ENCODE results near the gene NDUFV1. TPM values are rescaled to one million over a fixed set of nuclear protein-coding genes. Genes with fewer than 3 reads are reported as not detected.

NDUFV1 gene
- total RNA-seq, 1 donor from 2014 or later = 191 TPM

DNA sequence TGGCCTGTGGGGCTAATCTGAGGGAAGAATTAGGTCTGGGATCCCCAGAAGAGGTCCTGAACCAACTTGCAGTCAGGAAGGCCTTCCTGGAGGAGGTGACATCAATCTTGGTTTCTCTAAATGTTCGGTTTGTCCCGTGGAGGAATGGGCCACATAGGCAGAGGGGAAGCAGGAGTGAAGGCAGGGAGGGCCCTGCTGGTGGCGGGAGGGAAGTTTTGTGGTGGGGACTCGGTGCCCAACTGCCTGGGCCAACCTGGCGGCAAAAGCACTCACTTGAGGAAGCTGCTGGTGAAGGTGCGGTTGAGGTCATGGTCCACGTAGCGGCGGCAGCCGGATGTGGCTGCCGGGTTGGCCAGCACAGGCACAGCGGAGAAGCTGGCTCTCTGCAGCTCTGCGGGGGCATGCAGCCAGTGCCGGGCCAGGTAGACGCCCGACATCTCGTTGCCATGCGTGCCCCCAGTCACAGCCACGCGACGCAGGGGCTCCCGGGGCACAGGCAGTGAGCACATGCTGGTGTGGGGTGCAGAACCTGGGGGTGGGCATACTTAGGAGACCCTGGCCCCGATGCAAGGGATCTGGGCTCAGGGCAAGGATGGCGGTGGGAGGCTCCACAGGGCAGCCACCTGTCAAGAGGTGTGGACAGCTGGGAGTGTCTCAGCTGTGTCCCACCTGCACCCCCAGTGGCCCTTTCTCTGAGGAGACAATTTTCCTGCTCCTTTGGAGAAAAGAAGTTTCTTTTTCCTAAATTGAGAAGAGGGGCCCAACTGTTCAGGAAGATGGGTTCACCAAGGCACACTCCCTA lies 40.0 kb downstream of the NDUFV1 start:
- TF ChIP-seq, protein P1, sequence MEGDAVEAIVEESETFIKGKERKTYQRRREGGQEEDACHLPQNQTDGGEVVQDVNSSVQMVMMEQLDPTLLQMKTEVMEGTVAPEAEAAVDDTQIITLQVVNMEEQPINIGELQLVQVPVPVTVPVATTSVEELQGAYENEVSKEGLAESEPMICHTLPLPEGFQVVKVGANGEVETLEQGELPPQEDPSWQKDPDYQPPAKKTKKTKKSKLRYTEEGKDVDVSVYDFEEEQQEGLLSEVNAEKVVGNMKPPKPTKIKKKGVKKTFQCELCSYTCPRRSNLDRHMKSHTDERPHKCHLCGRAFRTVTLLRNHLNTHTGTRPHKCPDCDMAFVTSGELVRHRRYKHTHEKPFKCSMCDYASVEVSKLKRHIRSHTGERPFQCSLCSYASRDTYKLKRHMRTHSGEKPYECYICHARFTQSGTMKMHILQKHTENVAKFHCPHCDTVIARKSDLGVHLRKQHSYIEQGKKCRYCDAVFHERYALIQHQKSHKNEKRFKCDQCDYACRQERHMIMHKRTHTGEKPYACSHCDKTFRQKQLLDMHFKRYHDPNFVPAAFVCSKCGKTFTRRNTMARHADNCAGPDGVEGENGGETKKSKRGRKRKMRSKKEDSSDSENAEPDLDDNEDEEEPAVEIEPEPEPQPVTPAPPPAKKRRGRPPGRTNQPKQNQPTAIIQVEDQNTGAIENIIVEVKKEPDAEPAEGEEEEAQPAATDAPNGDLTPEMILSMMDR (conservative IDR thresholded peaks at IDR 0.05) = no peak
- peaks cover 4% of the 10 kb centered on the region for H3K4me1 Mint-ChIP-seq
- H3K27me3 Mint-ChIP-seq (ENCODE audit: low read depth) = no peaks in the 10 kb centered on the region
- H3K4me3 Mint-ChIP-seq = no peak overlapping the region
- no peak for DNase-seq (ENCODE audit: low read depth, low spot score)
- H3K36me3 Mint-ChIP-seq (ENCODE audit: low read depth) = no peaks in the 10 kb centered on the region
- no peak overlapping the region for H3K27ac Mint-ChIP-seq (ENCODE audit: unreplicated experiment)
- H3K9me3 Mint-ChIP-seq = no peaks in the 10 kb centered on the region

DNA sequence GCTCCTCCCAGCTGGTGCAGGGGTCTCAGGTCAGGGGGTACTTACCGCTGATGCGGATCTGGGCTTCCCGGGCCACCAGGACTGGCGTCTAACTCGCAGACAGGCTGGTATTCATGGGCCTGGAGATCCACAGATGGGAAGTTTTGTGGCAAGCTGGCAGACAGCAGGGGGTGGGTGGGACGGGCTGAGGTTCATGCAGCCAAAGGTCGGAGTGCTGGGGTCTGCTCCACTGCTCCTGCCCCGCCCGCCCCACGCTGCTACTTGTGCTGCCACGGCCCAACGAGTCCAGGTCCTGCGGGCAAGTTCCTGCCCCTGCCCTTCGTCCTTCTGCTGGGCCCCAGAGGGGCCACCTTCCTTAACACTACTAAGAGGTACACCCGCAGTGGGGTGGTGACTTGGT lies 40.7 kb downstream of the NDUFV1 start:
- no peak for DNase-seq (ENCODE audit: low read depth, low spot score)
- peaks cover 9% of the 10 kb centered on the region for H3K4me1 Mint-ChIP-seq
- H3K9me3 Mint-ChIP-seq = no peaks in the 10 kb centered on the region
- H3K36me3 Mint-ChIP-seq (ENCODE audit: low read depth) = peaks cover 1% of the 10 kb centered on the region
- H3K27ac Mint-ChIP-seq (ENCODE audit: unreplicated experiment) = no peak overlapping the region
- TF ChIP-seq, protein P1 (conservative IDR thresholded peaks at IDR 0.05) = no peak
- no peaks in the 10 kb centered on the region for H3K27me3 Mint-ChIP-seq (ENCODE audit: low read depth)
- H3K4me3 Mint-ChIP-seq = no peak overlapping the region

DNA sequence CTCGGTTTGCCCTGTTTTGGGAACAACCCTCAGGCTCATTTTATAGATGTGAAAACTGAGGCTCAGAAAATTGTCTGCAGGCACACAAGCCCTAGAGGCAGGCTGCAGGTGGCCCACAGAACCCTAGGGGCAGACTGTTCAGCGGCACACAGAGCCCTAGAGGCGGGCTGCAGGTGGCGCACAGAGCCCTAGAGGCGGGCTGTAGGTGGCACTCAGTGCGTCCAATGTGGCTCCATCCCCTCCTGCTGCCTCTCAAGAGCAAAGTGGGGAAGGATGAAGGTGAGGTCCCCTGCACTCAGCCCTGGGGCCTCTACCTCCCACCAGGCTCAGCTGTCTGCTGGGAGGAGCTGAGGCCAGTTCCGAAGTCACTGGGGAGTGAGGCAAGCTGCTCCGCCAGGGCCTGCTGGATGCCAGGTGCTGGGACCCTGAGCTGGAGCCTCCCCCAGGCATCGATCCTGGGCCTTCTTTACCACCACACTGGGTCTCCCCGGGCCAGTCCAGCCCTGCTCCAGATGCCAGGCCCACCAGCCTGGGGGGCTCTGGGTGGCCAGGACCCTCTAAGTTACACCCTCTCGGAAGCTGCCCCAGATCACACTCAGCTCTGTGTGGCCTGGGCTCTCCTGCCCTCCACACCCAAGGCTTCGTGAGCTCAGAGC lies 41.5 kb downstream of the NDUFV1 start:
- H3K4me3 Mint-ChIP-seq = no peak overlapping the region
- DNase-seq (ENCODE audit: low read depth, low spot score) = no peak
- no peak overlapping the region for H3K27ac Mint-ChIP-seq (ENCODE audit: unreplicated experiment)
- TF ChIP-seq, protein P1 (conservative IDR thresholded peaks at IDR 0.05) = peak; percentile 40
- H3K27me3 Mint-ChIP-seq (ENCODE audit: low read depth) = no peaks in the 10 kb centered on the region
- H3K9me3 Mint-ChIP-seq = no peaks in the 10 kb centered on the region
- H3K36me3 Mint-ChIP-seq (ENCODE audit: low read depth) = peaks cover 4% of the 10 kb centered on the region
- peaks cover 14% of the 10 kb centered on the region for H3K4me1 Mint-ChIP-seq

DNA sequence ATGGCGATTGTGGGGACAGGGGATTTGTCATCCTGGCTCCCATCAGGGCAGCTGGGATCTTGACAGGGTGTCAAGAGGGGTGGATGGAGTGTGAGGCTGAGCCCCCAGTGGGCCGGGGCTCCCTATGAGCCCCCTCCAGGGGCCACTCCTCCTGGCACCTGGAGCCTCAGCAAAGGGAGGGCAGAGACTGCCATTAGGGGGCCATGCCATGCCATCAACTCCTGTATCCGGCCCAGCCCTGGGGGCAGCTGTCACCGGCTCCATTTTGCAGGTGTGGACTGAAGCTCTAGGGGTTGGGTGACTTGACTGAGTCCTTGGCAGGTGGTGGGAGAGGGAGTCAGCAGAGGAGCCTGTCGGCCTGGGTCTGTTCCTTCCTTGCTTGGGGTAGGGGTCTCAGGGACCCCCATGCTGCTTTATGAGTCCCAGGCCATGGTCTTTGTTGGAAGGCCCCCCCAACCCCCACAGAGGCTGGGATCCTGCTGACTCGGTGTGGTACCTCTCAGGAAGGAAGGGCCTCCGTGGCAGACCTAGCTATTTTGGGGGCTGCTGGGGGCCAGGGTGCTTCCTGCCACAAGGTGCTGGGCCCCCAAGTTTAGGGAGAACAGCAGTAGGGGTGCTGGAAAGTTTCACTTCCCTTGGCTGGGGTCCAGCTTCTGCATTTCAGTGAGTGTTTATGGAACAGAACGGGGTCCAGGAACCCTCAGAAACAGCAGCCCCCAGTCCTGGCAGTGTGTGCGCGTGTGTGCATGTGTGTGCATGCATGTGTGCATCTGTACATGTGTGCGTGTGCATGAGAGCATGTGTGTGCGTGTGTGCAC lies 42.3 kb downstream of the NDUFV1 start:
- no peak overlapping the region for H3K4me3 Mint-ChIP-seq
- no peak for DNase-seq (ENCODE audit: low read depth, low spot score)
- no peaks in the 10 kb centered on the region for H3K27me3 Mint-ChIP-seq (ENCODE audit: low read depth)
- H3K4me1 Mint-ChIP-seq = peaks cover 14% of the 10 kb centered on the region
- H3K27ac Mint-ChIP-seq (ENCODE audit: unreplicated experiment) = no peak overlapping the region
- H3K36me3 Mint-ChIP-seq (ENCODE audit: low read depth) = peaks cover 4% of the 10 kb centered on the region
- no peaks in the 10 kb centered on the region for H3K9me3 Mint-ChIP-seq
- TF ChIP-seq, protein P1 (conservative IDR thresholded peaks at IDR 0.05) = no peak

DNA sequence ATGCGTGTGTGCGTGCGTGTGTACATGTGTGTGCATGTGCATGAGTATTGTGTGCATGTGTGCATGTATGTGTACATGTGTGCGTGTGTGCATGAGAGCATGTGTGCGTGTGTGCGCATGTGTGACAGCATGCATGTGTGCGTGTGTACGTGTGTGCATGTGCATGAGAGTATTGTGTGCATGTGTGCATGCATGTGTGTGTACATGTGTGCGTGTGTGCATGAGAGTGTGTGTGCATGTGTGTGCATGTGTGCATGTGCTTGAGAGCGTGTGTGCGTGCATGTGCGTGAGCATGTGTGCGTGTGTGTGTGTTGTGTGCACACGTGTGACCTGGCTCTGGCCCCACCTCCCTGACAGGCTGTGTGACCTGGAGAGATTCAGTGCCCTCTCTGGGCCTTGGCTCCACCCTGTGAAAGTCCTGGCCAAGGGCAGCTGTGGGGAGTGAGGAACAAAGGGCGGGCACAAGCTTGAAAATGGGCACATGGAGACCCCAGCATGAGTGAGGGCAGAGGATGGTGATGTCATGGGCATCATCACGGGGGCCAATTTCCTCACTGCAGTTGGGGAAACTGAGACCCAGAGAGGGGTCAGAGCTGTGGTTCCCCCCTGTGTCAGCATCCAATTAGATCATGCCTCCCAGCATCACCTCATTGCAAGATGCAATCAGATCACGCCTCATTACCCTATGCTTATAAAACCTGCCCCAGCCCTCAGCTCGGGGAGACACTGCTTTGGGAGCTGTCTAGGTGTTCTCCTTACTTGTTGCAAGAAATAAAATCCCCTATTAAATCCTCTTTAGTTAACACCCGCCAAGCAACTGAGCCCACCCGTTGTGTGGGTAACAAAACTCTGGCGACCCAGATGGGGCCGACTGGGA lies 43.1 kb downstream of the NDUFV1 start:
- no peak for DNase-seq (ENCODE audit: low read depth, low spot score)
- TF ChIP-seq, protein P1 (conservative IDR thresholded peaks at IDR 0.05) = no peak
- H3K4me3 Mint-ChIP-seq = no peak overlapping the region
- H3K9me3 Mint-ChIP-seq = no peaks in the 10 kb centered on the region
- H3K27ac Mint-ChIP-seq (ENCODE audit: unreplicated experiment) = no peak overlapping the region
- H3K36me3 Mint-ChIP-seq (ENCODE audit: low read depth) = peaks cover 4% of the 10 kb centered on the region
- H3K4me1 Mint-ChIP-seq = peaks cover 14% of the 10 kb centered on the region
- H3K27me3 Mint-ChIP-seq (ENCODE audit: low read depth) = no peaks in the 10 kb centered on the region

All from neural crest cell (in vitro differentiated cells).